SW480 (cell line): ENCODE measurements around the gene HTR1D.
"Not testable (repeated sequence)": the region's sequence is repeated elsewhere in the genome, so short reads cannot be mapped to it uniquely, and the experiment has no call there.

Experiments used
- DNase-seq: peaks from one replicate; pipeline ENCODE4 v3.0.0-alpha.2; 2016; ENCODE audit warnings: low spot score

HTR1D gene

DNA sequence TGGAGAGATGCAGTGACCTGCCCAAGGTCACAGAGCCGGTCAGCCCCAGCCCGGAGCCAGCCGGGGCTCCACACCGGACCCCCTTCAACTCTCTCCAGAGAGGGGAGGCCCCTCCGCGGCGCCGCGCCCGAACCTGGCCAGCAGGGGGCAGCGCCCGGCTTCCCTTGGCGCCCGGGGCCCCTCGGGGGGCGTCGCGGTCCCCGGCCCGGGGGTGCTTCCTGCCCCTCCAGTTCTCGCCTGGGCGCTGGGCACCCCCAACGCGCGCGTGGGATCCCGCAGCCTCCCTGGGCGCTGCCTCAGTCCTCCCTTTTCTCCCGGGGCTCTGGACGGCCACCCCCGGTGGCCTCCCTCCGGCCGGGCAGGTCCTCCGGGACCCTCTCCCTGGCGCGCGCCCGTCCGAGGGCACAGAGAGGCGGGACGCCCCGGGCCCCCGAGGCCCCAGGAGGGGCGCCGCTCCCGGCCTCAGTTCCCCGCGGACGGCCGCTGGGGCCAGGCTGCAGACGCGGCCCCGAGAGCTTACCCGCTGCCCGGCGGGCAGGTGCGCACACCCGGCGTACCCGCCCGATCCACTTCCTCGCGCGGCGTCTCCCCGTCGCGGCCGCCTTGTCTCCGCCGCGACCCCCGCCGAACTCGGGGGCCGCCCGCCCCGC is 406 bp downstream of the HTR1D start:
- DNase-seq: no peak

GRCh38 chr1:23215751-23216449 is 1.4 kb downstream of the HTR1D start:
- DNase-seq: no peak

GRCh38 chr1:23215291-23215690 is 2.0 kb downstream of the HTR1D start:
- DNase-seq: no peak

DNA sequence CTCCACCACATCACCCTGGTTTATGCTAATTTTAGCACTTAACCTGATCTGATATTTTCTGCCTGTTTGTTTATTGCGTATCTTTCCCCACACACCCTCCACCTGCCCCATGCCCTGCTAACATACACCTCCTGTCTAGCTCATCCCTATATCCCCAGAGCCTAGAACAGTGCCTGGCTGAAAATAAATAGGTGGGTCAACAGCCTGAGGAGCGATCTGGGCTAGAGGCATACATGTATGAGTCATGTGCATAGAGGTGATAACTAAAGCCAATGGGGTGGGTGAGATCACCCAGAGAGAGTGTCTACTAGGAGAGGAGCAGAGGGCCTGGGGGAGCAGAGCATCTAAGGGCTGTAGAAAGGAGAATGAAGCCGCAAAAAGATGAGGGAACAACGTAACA is 2.7 kb downstream of the HTR1D start:
- no peak for DNase-seq

DNA sequence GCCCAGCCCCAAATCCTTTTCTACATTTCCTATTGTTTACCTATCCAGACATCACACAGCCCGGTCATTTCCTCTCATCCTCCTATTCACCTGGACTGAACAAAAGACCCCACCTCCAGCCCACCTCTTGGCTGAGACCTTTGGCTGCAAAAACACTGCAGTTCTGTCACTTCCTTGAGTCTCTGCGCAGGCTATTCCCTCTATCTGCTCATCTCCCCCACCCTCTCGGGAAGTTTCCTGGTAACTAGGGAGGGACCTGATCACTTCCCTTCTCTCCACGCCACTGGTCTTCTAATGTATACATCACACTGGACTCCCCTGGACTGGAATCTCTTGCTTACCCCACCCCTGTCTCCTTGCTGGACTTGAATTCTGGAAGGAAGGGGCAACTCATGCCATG is 5.3 kb downstream of the HTR1D start:
- DNase-seq: no peak

GRCh38 chr1:23210963-23211362 is 6.3 kb downstream of the HTR1D start:
- DNase-seq: no peak

GRCh38 chr1:23210351-23210785 is 6.9 kb downstream of the HTR1D start:
- no peak for DNase-seq

GRCh38 chr1:23209770-23210169 is 7.5 kb downstream of the HTR1D start:
- DNase-seq: no peak

DNA sequence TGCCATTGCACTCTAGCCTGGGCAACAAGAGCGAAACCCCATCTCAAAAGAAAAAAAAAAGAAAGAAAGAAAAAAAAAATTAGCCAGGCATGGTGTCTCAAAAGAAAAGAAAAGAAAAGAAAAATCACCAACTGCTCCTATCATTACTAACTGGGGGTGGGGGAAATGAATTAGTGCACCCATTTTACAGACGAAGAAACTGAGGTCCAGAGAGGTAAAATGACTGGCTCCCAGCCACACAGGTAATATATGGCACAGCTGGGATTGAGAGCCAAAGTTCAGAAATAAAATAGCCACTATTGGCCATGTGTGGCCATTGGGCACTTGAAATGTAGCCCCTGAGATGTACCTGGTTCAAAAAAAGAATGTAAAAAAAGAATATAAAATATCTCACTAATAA is 8.8 kb downstream of the HTR1D start:
- DNase-seq: no peak

DNA sequence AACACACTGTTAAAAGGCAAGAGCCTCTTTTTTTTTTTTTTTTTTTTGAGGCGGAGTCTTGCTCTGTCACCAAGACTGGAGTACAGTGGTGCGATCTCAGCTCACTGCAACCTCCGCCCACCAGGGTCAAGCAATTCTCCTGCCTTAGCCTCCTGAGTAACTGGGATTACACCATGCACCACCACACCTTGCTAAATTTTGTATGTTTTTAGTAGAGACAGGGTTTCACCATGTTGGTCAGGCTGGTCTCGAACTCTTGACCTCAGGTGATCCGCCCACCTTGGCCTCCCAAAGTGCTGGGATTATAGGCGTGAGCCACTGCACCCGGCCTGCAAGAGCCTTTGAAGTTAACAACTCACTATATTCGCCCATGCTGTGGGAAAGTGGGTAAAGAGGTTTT is 9.6 kb downstream of the HTR1D start:
- not testable (repeated sequence) for DNase-seq

DNA sequence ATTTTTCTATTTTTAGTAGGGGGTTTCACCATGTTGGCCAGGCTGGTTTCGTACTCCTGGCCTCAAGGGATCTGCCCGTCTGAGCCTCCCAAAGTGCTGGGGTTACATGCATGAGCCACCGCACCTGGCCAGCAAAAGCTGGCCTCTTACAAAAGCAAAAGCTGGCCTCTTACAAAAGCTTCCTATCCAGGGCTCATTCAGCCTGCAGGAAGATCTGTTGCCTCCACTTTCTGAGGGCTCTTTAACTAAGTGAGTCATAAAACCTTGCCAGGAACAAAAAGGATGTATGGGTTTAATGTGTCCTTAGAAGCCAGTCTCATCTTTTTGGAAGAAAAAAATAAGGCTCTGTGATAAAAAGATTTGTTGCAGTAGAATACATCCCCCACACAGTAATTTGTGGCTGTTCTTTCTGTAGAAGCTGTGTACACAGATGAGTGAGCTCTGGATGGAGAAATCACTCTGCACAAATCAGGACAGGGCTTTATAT is 15.0 kb downstream of the HTR1D start:
- DNase-seq: no peak

DNA sequence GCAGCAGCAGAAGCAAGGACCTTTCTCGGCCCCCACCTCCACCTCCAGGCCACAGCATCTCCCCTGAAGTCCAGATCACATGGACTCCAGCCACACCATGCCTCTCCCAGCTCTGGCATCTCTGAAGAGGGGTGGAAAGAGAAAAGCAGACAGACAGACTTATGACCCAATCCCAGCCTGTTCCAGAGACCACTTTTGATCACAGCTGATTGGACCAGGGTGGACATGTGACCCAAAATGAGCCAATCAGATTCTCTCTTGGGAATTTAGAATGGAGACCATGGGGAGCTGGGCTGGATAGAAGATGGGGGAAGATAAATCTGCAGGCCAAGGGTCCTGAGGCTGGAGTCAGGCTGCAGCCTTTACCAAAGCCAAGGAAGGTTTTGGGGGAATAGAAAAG is 16.4 kb downstream of the HTR1D start:
- no peak for DNase-seq

- peak; percentile 57 for DNase-seq
These were observed 18.9 kb downstream of the HTR1D start for GRCh38 chr1:23198373-23198772.

DNA sequence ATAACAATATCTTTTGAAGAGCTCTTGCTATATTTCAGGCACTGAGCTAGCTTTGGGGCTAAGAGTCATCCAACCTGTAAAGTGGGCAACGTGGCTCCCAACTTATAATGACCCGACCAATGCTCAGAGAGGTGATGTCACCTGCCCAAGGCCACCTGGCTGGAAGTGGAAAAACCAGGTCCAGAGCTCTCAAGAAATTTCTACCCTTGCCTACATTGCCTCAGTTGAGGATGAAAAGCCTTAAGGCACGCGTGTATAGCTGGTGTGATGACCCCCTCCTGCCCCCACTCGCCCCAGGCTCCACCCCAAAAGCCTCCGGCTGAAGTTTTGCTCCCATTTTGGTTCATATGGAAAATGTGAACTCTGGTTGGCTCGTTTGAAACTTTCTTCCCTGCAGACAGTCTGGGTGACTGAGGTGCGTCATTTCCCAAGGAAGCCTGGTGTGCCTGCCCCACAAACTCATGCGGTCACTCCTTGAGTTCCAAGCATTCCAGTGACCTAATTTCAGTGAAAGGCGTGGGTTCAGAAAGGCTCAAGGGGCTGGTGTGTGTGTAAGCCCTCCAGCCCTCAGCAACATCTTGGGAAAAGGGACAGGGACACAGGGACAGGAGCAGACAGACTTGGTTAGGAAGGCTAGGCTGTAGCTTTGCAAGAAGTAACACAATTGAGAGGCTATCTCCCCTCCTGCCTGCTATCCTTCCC is 20.5 kb downstream of the HTR1D start:
- peak; percentile 83 for DNase-seq

DNA sequence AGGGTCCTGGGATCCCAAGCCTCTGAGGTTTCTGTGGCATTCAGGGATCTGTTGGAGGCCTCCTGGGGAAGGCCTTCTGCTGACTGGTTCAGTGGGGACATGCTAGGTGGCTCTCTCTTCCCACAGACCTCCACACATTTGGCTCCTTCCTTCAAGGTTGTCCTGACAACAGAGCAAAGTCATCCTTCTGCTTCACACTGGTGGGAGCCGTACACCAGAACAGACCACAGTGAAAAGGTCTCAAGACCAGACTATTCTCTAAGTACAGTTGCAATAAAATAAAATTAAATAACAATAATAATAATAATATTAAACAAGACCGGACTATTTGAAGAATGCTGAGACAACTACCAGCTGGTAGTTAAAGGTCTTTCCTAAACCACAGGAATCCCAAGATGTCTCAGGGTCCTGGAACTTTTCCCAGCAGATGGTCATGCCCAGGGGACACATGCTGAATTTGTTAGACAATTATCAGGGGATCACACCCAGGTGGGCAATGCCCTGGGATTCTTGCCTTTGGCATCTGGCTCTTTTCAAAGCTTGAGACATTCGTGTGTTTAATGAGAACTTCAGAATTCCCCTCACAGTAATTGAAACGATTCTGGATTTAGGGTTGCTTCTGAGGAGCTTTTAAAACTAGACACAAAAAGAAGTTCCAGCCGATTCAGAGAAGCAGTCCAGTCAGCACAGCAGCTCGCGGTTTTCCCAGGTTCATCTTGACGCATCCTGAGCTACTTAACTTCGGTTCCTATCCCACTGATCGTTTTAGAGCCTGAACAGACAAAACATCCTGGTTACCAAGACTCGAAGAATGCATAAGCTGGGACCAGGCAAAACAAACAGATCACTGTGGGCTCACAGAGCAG is 22.9 kb downstream of the HTR1D start:
- peak; percentile 44 for DNase-seq

DNA sequence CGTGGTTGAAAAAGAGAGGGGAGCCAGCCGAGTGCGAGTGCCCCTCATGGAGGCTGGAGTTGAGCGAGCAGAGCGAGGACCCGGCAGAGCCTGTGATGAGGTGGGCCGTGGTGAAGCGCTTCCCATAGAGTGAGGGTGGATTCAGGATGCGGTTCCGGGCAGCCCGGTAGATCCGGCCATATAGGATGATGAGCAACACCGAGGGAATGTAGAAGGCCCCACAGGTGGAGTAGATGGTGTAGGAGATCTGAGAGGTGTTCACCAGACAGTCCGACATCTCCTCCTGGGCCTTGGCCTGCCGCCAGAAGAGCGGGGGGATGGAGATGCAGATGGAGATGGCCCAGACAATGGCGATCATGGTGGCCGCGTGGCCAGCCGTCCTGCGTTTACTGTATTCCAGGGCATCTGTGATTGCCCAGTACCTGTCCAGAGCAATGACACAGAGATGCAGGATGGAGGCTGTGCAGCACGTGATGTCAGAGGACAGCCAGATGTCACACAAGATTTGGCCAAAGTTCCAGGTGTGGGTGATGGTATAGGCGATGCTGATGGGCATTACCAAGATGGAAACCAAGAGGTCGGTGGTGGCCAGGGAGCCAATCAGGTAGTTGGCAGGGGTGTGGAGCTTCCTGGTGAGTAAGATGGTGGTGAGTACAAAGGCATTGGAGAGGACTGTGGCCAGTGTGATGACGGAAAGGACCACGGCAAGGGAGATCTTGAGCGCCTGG is 23.7 kb downstream of the HTR1D start:
- DNase-seq: peak; percentile 81

DNA sequence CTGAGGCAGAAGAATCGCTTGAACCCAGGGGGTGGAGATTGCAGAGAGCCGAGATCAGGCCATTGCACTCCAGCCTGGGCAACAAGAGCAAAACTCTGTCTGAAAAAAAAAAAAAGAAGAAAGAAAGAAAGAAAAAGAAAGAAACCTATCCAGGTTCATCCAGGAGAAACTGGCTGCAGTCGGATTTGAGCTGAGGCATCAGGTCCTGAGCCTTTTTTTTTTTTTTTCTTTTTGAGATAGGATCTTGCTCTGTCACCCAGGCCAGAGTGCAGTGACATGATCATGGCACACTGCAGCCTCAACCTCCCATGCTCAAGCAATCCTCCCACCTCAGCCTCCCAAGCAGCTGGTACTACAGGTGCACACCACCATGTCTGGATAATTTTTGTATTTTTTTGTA is 26.1 kb downstream of the HTR1D start:
- no peak for DNase-seq

DNA sequence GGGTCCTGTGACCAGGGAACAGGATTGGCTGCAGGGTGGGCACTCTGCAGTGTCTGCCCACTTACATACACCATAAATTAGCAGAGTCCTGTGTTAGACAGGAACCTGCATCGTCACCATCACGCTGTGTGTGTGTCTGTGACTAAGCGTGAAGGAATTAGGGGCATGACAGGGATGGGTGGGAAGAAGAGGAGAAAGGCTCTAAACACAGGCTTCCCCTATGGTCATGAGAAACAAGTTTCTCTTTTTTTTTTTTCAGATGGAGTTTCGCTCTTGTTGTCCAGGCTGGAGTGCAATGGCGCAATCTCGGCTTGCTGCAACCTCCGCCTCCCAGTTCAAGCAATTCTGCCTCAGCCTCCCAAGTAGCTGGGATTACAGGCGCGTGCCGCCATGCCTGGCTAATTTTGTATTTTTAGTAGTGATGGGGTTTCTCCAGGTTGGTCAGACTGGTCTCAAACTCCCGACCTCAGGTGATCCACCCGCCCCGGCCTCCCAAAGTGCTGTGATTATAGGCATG is 28.3 kb downstream of the HTR1D start:
- peak; percentile 97 for DNase-seq

DNA sequence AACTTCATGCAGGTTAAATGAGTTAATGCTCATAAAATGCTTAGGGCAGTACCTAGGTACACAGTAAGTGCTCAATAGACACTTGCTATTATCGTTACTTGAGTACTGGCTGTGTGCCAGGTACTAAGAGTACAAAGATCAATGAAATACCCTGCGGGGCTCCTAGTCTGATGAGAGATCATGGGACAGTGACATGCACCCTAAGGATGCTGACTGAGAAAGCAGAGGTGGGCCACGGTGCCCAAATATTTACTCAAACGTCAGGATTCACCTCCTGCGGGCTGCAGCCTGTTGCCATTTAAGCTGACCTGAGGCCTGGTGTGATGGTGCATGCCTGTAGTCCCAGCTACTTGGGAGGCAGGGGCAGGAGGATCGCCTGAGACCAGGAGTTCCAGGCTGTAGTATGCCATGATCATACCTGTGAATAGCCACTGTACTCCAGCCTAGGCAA is 28.8 kb downstream of the HTR1D start:
- DNase-seq: no peak

GRCh38 chr1:23187637-23188036 is 29.7 kb downstream of the HTR1D start:
- DNase-seq: peak; percentile 72

DNA sequence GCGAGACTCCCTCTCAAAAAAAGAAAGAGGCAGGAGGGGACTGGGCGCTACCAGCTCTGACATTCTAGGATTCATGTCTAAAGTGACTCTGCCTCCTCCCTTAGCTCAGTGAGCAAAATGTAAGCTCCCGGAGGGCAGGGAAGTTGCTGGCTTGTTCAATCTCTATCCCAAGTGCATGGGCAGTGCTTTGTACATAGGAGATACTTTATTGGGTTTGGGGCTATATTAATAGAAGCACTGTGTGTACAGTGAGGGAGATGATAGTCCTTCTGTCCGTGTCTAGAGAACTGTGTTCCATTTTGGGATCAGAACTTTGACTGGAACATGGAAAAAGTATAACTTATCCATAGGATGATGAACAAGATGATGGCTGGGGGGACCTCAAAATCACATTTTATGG is 31.9 kb downstream of the HTR1D start:
- no peak for DNase-seq
